GM11168 (cell line): ENCODE measurements around the gene POMZP3.
"Not testable (repeated sequence)": the region's sequence is repeated elsewhere in the genome, so short reads cannot be mapped to it uniquely, and the experiment has no call there.

Experiments used
- in situ Hi-C: fragments of 300-500 bp; cut with MboI; formaldehyde crosslinking; loops from one replicate; pipeline ENCODE4 v1.12.0; 2022; ENCODE audit warnings: low sequenced_read_pairs; ENCODE audit not compliant: unreplicated experiment

Gene POMZP3

DNA sequence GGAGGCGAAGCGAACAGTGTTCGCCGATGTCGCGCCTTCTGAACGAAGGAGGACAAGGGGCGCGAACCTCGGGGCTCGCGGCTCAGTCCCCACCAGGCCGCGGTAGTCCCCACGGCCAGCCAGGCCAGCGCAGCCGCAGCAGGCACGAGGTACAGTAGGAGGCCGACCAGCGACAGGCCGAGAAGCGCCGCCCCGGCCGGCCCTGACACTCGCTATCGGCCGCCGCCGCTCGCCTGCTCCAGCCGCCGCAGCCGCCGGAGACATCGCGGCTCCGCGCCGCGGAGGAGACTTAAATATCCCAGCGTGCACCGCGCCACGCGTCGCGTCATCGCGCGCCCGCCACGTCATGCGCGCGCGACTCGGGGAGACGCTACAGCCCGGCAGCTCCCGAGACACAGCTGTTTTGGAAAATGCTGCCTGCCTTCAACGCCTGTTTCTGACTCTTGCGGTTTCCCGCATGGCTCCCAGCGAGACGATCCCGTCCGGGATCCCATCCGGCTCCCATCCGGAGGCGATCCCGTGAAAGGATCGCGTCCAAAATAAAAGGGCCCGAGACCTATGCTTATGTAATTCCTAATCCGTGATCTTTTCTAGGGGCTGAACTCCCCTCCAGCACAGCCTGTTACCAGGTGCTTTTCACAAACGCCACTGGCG, at the start of gene POMZP3:
POMZP3 (minus strand) TSS at position 291 of the 654 bp plus-strand sequence. CDS start 1,215 bp downstream, outside the sequence.
- in situ Hi-C loops: loop anchor here (10.0 to 25.0 kb wide), 2 partner anchors 840 to 1182 kb away; no protein-coding TSS in a partner anchor

DNA sequence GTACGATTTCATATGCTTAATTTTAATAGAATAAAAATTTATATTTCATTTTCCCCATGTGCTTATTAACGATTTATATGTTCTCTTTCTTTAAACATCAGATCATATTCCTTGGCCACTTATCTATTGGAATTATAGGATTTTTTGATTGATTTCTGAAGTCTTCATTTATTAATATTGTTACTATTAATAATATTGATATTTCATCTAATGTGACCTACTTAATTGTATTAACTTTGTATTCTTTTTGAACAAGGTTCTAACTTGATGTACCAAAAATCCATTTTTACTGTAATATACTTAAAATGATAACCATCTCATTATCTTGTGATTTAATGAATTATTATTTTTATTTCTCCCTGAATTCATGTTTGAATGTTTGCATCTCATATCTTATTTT, 48.7 kb upstream of the POMZP3 start:
- in situ Hi-C loops: not testable (repeated sequence)

DNA sequence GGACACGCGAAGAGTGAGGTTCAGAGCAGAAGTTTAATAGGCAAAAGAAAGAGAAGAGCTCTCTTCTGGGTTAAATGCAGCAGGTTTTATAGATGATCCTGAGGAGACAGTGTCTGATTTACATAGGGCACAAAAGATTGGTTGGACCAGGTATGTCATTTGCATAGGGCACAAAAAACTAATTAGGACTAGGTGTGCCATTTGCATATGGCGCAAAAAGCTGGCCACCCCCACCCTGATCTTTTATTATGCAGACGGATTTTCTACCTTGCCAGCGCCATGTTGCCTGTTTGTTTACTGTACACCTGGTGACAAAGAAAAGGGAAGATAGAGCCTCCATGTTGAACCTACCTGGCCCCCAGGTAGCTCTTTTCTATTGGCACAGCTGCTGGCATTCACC, 46.3 kb upstream of the POMZP3 start:
- in situ Hi-C loops: not testable (repeated sequence)

DNA sequence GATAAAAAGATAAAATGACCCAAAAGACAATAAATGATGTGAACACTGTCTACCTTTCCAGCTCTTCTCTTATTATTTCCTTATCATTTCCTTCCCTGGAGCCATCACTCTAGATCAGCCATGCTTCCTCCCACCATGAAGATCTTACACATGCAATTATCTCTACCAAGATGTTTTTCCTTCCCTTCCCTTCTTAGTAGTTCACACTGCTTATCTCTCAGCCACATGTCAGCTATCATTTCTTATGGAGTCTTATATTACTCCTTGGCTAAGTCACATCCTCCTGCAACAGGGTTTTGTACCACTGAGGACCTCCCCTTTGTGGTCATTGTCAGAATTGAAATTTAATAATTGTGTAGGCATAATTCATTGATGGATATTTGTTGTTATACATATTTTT, 32.1 kb upstream of the POMZP3 start:
- in situ Hi-C loops: not testable (repeated sequence)

DNA sequence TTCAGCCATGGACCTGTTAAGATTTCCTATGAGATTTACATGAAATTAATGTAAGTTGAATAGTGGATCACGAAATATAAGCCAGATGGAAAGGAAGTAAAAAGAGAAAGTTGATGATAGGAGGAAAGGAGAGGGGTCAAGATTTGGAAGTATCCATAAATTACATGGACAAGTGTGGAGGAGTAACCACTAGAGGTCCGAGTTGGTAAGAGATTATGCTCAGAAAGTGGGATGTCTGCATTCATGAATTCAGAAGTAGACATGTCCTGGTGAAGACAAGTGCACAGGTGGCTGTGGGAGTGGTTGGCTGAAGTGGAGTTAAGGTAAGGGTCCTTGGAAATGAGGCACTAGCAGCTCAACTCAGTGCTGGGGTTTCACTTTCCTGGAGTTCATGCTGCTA, 29.3 kb upstream of the POMZP3 start:
- in situ Hi-C loops: not testable (repeated sequence)

DNA sequence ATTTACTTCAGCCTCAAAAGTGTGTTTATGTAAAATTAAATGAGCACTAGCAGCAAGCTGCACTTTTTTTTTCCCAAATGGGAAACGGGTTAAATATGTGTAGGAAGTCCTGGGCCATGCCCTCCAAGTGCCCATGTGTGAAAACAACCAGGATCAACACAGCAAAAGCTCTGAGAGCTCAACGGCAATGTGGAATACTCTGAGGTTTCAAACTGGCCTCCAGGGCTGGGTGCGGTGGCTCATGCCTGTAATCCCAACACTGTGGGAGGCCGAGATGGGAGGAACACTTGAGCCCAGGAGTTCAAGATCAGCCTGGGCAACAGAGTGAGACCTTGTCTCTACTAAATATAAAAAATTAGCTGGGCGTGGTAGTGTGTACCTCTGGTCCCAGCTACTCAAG, 15.5 kb upstream of the POMZP3 start:
- in situ Hi-C loops: loop anchor here (25.0 kb wide), 1 partner anchor 855 kb away; no protein-coding TSS in a partner anchor

DNA sequence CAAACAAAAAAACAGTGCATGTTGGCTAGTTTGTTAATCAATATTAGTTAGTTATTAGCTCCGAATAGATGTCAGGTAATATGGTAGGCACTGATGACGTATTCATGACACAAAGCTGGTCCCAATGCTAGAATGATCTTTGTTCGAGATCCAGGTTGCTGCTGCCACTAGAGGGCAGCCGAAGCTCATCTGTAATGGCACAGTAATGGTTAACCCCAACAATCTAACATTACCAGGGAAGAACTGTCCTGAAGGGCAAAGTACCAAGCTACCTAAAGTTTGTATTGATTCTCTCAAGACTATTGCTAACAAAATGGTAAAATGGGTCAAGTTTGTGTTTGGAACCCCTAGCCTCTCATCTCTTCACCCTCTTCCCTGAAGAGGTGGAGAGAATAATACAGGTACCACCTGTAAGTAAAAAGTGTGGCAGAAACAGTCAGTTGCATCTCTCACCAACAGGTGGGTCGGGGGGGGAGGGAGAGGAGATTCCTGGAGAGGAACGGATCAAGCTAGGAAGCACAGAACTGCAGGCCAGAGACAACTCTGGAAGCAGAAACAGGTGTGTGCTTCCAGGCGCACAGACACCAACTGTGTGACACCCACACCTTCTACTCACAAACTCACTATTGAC, 10.1 kb upstream of the POMZP3 start:
- in situ Hi-C loops: loop anchor here (25.0 kb wide), 1 partner anchor 850 kb away; no protein-coding TSS in a partner anchor

DNA sequence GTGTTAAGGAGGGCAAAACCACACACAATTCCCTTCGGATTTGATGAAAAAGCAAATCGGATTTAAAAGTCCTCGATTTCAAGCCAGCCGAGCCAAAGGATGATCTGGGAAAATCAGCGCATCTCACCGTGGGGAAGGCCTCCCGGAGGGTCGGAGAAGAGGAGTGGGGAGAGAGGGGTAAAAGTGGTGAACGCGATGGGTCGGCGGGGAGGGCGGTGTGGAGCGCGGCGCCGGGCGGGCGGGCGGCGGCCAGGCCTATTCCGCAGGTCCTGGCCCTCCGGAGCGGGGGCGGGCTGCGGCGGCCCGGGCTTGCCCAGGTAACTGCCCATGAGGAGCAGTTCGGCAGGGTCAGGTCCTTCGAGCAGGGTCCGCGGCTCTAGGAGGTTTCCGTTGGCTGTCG, 498 bp downstream of the POMZP3 start:
- in situ Hi-C loops: loop anchor here (10.0 to 25.0 kb wide), 2 partner anchors 839 to 1182 kb away; no protein-coding TSS in a partner anchor

DNA sequence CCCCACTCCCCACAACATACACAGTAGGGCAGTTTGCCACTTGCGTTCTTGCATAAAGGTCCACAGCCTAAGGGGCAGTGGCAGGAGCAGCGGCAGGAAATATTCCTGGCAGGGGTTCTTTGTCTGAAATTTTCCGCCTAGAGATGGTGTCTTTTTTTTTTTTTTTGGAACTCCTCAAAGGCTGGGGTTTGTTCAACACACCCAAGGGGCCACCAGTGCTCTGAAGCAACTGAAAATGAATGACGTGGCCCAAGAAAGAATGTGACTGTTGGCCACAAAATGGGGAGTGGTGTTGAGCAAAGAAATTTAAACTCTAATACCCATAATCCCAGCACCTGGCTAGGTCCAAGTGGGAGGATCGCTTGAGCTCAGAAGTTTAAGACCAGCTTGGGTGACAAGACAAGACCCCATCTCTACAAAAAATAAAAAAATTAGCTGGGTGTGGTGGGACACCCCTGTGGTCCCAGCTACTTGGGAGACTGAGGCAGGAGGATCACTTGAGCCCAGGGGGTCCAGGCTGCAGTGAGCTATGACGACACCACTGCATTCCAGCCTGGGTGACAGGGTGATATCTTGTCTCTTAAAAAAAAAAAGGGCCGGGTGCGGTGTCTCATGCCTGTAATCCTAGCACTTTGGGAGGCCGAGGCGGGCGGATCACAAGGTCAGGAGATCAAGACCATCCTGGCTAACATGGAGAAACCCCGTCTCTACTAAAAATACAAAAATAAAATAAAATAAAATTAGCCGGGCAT, 7.5 kb downstream of the POMZP3 start:
- in situ Hi-C loops: loop anchor here (5.0 to 10.0 kb wide), 2 partner anchors 182 to 1175 kb away; no protein-coding TSS in a partner anchor

DNA sequence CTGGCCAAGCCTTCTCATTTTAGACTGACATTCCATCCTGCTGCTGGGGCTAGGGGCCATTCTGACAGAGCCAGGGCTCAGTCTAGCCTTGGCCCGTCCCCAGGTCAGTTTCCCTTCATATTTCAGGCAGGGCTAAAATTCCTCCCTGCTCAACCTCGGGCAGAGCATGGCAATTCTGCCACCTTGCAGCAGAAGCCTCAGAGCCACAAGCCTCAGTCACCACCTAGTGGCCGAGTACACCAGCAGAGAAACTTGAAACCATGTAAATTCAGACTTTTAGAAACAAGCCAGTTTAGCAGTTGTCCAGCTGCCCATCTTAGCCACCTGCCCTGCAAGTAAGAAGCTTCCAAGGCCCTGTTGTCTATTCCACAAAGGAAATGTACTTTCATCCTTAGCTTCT, 13.3 kb downstream of the POMZP3 start:
- in situ Hi-C loops: not testable (repeated sequence)

DNA sequence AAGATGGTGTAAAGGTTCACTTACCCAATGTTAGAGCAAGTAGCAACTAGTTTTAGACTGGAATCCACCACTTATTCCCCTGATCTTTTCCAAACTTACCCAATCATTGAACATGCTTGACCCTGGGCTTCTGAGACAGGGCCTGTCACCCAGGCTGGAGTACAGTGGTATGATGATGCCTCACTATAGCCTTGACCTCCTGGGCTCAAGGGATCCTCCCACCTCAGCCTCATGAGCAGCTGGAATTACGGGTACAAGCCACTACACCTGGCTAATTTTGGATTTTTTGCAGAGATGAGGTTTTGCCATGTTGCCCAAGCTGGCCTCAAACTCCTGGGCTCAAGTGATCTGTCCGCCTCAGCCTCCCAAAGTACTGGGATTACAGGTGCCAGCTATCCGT, 14.8 kb downstream of the POMZP3 start:
- in situ Hi-C loops: not testable (repeated sequence)

DNA sequence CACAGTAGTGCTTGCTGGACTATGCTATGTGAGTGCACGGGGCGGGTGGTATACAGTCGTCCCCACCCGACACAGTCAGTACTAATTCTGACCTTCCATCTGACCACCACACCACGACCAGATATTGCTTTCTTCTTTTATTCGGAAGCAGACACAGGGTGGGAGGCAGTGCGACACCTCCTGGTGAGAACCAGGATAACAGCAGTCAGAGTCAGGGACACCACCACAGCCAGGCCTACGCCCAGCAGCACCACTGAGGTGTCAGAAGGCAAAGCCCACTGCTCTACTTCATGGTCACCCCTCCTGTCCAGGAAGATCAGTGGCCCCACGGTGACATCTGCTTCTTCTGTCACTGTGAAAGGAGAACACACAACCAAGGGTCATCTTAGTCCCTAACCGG, 17.2 kb downstream of the POMZP3 start:
- in situ Hi-C loops: not testable (repeated sequence)

DNA sequence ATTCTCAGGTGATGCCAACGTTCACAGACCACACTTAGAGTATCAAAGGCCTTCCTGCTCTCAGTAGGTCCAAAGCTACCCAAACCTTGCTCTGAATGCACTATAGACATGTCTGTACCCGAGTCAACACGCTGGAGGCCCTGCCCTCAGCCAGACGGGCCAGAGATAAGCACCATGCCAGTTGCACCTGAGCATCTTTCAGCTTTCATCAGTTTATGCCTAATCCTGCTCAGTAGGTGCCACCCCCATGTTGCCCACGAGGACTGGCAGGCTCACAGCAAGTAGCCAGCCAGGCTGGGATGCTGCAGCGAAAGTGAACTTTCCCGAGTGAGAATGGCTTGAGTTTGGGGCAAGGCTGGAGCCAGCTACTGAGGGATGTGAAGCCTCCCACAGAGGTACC, 18.6 kb downstream of the POMZP3 start:
- in situ Hi-C loops: not testable (repeated sequence)

DNA sequence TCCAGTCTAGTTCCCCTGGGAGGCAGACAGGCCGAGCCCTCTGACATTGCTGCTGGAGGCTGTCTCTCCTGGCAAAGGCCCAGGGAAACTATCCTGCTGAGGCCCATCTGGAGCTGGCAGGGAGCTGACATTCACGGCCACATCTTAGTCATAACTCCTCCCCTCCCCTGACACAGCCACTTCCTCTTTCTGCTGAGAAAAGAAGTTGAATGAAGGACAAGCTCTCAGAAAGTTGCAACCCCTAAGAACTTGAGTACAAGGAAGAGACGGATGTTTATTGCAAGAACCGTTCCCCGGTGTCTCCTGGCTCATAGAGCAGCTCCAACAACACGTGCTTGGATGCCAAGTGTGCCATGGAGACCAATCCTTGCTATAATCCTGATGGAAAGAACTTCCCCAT, 21.1 kb downstream of the POMZP3 start:
- in situ Hi-C loops: not testable (repeated sequence)

DNA sequence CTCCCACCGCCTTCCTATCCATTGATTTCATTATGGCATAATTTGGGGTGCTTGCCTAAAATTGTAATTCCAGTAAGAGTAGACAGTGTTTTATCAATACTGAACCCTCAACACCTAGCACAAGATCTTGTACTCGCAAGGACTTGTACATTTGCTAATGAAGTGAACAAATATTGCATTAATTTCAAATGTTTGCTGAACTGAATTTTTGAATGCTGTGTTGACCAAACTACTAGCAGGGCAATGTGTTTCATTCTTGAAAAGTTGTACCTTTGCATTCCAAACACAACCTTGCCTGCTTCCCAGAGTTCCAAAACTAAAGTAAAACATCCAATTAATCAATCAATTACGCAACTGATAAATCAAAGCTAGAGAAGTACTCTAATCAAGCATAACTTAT, 26.4 kb downstream of the POMZP3 start:
- in situ Hi-C loops: not testable (repeated sequence)

DNA sequence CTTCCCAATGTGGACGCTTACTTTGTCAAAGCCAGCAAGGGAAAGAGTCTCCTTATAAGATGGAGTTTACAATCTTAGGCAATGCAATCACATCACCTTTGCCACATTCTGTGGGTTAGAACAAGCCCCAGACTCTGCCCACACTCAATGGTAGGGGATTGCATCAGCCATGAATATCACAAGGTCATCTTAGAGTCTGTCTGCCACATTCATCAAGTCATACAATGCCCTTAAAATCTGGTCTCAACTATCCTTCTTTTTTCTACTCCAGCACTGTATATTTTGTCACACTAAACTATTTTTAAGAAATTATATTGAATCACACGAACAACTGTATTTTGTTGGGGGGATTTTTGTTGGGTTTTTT, 27.0 kb downstream of the POMZP3 start:
- in situ Hi-C loops: not testable (repeated sequence)

DNA sequence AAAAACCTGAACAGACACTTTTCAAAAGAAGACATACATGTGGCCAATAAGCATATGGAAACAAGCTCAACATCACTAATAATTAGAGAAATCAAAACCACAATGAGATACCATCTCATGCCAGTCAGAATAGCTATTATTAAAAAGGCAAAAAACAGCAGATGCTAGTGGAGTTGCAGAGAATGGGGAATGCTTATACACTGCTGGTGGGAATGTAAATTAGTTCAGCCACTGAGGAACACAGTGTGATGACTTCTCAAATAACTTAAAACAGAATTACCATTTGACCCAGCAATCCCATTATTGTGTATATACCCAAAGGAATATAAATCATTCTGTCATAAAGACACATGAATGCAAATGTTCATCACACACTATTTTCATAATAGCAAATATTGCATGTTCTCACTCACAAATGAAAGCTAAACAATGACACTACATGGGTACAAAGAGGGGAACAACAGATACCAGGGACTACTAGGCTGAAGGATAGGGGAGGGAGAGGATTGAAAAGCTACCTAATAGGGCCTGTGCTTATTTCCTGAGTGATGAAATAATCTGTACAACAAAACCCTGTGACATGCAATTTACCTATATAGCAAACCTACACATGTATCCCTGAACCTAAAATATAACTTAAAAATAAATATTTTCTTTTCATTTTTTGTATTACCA, 28.4 kb downstream of the POMZP3 start:
- in situ Hi-C loops: not testable (repeated sequence)

DNA sequence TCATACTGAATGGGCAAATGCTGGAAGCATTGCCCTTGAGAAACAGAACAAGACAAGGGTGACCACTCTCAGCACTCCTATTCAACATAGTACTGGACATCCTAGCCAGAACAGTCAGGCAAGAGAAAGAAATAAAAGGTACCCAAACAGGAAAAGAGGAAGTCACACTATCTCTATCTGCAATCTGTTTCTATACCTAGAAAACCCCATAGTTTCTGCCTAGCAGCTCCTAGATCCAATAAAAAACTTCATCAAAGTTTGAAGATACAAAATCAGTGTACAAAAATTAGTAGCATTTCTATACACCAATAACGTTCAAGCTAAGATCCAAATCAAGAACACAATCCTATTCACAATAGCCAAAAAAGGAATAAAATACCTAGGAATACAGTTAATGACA, 29.8 kb downstream of the POMZP3 start:
- in situ Hi-C loops: not testable (repeated sequence)

DNA sequence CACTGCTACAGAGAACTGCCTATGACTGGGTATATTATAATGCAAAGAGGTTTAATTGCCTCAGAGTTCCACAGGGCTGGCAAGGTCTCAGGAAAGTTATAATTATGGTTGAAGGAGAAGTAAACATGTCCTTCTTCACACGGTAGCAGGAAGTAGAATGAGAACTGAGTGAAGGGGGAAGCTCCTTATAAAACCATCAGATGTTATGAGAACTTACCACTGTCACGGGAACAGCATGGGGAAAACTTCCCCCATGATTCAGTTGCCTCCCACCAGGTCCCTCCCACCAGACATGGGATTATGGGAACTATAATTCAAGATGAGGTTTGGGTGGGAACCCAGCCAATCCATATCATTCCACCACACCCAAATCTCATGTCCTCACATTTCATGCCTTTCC, 34.4 kb downstream of the POMZP3 start:
- in situ Hi-C loops: not testable (repeated sequence)

DNA sequence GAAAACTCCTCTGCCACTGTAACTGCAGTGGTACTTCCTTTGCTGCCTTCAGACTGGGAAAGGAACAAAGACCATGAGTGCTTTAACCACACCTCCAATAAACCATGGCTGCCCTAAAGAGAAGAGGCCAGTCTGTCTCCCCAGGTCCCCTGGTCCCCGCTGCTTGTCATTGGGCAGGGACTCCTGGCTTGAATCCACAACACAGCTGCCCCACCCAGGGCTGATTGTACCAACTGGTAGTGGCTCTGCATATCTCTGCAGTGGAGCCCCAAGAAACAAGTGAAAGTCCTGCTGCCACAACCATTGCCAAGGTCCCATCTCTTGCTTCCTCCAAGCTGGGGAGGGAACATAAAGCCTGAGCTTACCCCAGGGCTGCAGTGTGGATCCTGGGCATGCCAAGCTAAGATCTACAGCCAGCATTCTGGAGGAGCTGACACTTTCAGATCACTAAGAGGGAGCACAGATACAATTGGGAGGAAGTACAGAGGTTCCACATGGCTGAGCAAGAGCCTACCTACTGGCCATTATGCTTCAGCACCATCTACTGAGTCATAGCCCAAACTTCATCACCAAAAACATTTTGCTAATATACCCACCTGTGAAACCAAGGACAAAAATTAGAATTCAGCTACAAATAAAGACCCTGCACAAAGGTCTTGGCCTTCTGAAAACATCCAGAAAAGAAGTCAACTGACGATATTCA, 35.3 kb downstream of the POMZP3 start:
- in situ Hi-C loops: not testable (repeated sequence)
